Thoracic aorta (tissue), 2 donors: Measurements from ENCODE around the gene ATAD3C. TPM values are rescaled to one million over a fixed set of nuclear protein-coding genes. Genes with fewer than 3 reads are reported as not detected.
"Not testable (repeated sequence)": the region's sequence is repeated elsewhere in the genome, so short reads cannot be mapped to it uniquely, and the experiment has no call there.

Experiments
- ATAC-seq: fragments of 150-250 bp; one replicate; pipeline ENCODE4 v1.8.0; 2017; ENCODE audit warnings: low read depth; ENCODE audit not compliant: insufficient number of reproducible peaks, low FRiP score
- DNase-seq: peaks from one replicate; pipeline ENCODE4 v3.0.0-alpha.2; 2020; ENCODE audit warnings: low spot score
- H3K27ac ChIP-seq, 2 donors: fragments of 200-600 bp; sonication (generic); 1 replicate in 1 of 2; 2 replicates in 1 of 2; pipeline ENCODE4 v1.5.1; 2016; ENCODE audit warnings: mild to moderate bottlenecking in 2 of 2, moderate library complexity in 2 of 2
- H3K27me3 ChIP-seq: fragments of 200-600 bp; sonication (generic); replicated peaks from 2 replicates; pipeline ENCODE4 v1.6.0; 2016; ENCODE audit warnings: mild to moderate bottlenecking; ENCODE audit not compliant: insufficient read depth
- H3K36me3 ChIP-seq: fragments of 200-600 bp; sonication (generic); one replicate; pipeline ENCODE4 v1.5.1; 2016
- H3K4me1 ChIP-seq, 2 donors: fragments of 200-600 bp; sonication (generic); 1 replicate in 1 of 2; 2 replicates in 1 of 2; pipeline versions ENCODE4 v1.5.1 to v1.6.0; 2016; ENCODE audit warnings: low read depth in 2 of 2, mild to moderate bottlenecking in 1 of 2; ENCODE audit not compliant: control insufficient read depth in 1 of 2
- H3K4me3 ChIP-seq: fragments of 200-600 bp; sonication (generic); 2 replicates; pipeline ENCODE4 v1.5.1; 2016; ENCODE audit warnings: mild to moderate bottlenecking
- H3K9me3 ChIP-seq: fragments of 200-600 bp; sonication (generic); 2 replicates; pipeline ENCODE4 v1.5.1; 2016
- CTCF ChIP-seq: fragments of 200-600 bp; sonication (generic); IDR thresholded peaks from one replicate; pipeline ENCODE4 v1.5.1; 2019; ENCODE audit warnings: antibody characterized with exemption
- total RNA-seq, 2 donors: library from RNA; depleted of rRNA; stranded (reverse); fragments of >200 nt; gene quantifications; one replicate each; pipeline versions ENCODE4 v1.1.0 to v1.2.3, GENCODE V29; 2016

ATAD3C gene
- total RNA-seq, 2 donors from 2014 or later, result 0.27 TPM; not detected in 1

- no peaks in the 10 kb centered on the region for H3K36me3 ChIP-seq
- H3K9me3 ChIP-seq, result no peaks in the 10 kb centered on the region
- ATAC-seq (no peak), DNase-seq (no peak)
- H3K4me1 ChIP-seq, result peaks cover 4 to 14% of the 10 kb centered on the region in 2 donors
- H3K27me3 ChIP-seq, result no peaks in the 10 kb centered on the region
- TF ChIP-seq CTCF, result no peak
- no peak overlapping the region for H3K4me3 ChIP-seq
- H3K27ac ChIP-seq, result no peak overlapping the region
Measured at GRCh38 chr1:1440262-1441001, 9.1 kb upstream of the ATAD3C start.

GRCh38 chr1:1441002-1441888, 8.2 kb upstream of the ATAD3C start:
- H3K36me3 ChIP-seq, result no peaks in the 10 kb centered on the region
- peaks cover under 1 to 9% of the 10 kb centered on the region in 2 donors for H3K4me1 ChIP-seq
- no peak overlapping the region for H3K4me3 ChIP-seq
- TF ChIP-seq CTCF, result peak; percentile 75
- no peaks in the 10 kb centered on the region for H3K9me3 ChIP-seq
- ATAC-seq, result no peak
- no peak for DNase-seq
- H3K27me3 ChIP-seq, result no peaks in the 10 kb centered on the region
- H3K27ac ChIP-seq, result no peak overlapping the region

DNA sequence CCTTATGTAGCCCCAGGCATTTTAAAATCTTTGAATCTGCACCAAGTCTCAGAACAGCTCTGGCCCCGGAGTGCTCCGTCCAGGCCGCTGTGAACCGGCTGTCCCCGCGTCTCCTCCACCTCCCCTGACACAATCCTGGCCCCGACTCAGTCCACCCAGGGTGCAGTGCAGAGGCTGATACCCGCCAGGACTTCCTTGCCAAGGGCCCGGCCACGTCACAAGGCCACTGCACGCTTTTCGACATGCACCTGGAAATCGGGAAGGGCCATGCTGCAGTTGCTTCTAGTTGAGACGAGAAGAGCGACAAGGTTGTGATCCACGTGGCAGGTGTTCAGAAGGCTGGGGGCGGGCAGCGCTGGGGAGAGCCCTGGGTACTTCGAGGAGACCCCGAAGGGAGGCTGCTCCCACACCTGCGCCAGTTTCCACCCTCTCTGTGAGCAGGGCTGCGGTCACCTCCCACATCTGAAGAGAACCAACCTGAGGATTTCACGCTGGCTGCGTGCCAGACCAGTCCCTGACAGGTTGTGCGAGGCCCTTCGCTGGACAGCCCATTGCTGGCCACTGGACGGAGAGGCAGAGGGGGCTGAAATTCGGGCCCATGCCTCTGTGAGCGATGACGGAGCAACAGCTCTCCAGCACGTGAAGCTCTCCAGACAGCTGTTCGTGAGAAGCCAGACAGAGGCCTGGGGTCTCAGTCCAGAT, 7.3 kb upstream of the ATAD3C start:
- Histone ChIP-seq H3K9me3 (no peaks in the 10 kb centered on the region), H3K27ac (no peak overlapping the region), H3K4me3 (no peak overlapping the region), H3K4me1 (peaks cover 0 to 2% of the 10 kb centered on the region in 2 donors), H3K27me3 (no peaks in the 10 kb centered on the region), H3K36me3 (no peaks in the 10 kb centered on the region)
- DNase-seq (no peak), ATAC-seq (no peak)
- TF ChIP-seq CTCF, result no peak

- not testable (repeated sequence) for H3K9me3 ChIP-seq, H3K27ac ChIP-seq, H3K4me3 ChIP-seq, ATAC-seq, H3K4me1 ChIP-seq, H3K27me3 ChIP-seq, H3K36me3 ChIP-seq, DNase-seq
Measured at GRCh38 chr1:1446631-1447030, 2.9 kb upstream of the ATAD3C start.

DNA sequence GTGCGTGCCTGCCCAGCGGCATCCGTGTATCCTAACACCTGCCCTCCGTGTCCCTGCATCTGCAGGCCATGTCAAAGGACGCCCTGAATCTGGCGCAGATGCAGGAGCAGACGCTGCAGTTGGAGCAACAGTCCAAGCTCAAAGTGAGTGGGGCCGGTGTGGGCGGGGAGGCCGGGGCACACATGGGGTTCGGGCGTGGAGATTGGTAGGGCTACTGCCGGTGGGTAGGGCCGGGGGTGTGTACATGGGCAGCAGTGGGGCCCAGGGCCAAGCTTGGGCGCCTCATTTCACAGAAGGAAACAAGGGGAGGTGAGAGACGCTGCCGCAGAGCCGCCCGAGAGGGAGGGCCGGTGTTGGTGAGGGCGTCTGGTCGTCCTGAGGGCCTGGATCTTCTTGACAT, 1.1 kb downstream of the ATAD3C start:
- H3K36me3 ChIP-seq, H3K9me3 ChIP-seq, H3K27me3 ChIP-seq, H3K4me1 ChIP-seq, H3K27ac ChIP-seq, H3K4me3 ChIP-seq, ATAC-seq, DNase-seq: not testable (repeated sequence)
